GM18499 (cell line): ENCODE measurements around the gene STUB1.
"Not testable (repeated sequence)": the region's sequence is repeated elsewhere in the genome, so short reads cannot be mapped to it uniquely, and the experiment has no call there.

Source experiments
- ATAC-seq: cut with Tn5 transposase; IDR thresholded peaks from one replicate; pipeline ENCODE4 v1.9.1; 2021; ENCODE audit warnings: moderate number of reproducible peaks; ENCODE audit not compliant: insufficient read depth, unreplicated experiment

STUB1 gene

DNA sequence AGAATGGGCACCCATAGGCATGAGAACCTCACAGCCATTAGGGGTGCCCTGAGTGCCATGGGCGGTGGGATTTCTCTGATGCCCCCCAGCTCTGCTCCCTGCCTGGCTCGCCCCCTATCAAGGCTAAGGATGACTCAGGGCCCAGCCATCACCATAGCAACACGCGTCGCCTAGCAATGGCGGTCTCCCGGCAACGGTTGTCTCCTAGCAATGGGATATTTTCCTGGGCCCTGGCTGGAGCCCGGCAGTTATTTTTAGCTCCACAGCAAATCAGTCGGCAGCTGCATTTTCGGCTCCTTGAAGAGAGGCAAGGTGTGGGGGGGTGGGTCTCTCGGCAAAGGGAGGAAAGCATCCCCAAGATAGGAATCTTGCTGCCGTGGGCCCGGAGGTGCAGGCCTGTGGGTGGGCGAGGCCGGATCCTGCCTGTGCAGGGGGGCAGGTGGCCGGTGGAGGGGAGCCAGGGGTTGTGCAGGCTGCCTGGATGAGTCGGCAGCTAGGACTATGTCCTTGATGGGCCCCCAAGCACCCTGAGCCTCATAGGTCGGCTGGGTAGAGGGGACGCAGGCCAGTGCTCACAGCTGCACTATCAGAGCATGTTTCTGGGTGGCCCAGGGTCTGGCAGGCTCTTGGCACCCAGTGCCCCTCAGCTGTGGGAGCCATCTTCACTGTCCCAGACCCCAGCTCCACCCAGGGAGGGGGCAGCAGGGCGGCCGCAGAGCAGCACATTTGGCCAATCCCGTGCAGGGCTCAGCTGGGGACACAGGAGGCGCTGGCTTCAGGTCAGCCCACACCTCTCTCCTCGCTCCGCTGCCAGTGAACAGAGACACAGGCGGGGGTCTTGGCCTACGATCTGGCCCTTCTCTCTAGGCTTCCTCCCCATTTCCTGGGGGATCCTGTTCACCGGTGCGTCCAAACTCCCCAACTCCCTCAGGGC lies 29.6 kb downstream of the STUB1 start:
- no peak for ATAC-seq

- ATAC-seq: no peak
Measured at GRCh38 chr16:710500-711075, 30.4 kb downstream of the STUB1 start.

- no peak for ATAC-seq
Measured at GRCh38 chr16:711084-711483, 30.9 kb downstream of the STUB1 start.

GRCh38 chr16:711548-712320 lies 31.5 kb downstream of the STUB1 start:
- ATAC-seq: no peak

GRCh38 chr16:712740-713250 lies 32.6 kb downstream of the STUB1 start:
- ATAC-seq: not testable (repeated sequence)

- ATAC-seq: no peak
Measured at GRCh38 chr16:714079-714478, 33.9 kb downstream of the STUB1 start.

GRCh38 chr16:714558-715476 lies 34.6 kb downstream of the STUB1 start, which contains the start of gene METRN:
Gene METRN (plus strand): TSS chr16:715118. CDS start chr16:715290, 172 bp downstream.
- ATAC-seq: no peak

DNA sequence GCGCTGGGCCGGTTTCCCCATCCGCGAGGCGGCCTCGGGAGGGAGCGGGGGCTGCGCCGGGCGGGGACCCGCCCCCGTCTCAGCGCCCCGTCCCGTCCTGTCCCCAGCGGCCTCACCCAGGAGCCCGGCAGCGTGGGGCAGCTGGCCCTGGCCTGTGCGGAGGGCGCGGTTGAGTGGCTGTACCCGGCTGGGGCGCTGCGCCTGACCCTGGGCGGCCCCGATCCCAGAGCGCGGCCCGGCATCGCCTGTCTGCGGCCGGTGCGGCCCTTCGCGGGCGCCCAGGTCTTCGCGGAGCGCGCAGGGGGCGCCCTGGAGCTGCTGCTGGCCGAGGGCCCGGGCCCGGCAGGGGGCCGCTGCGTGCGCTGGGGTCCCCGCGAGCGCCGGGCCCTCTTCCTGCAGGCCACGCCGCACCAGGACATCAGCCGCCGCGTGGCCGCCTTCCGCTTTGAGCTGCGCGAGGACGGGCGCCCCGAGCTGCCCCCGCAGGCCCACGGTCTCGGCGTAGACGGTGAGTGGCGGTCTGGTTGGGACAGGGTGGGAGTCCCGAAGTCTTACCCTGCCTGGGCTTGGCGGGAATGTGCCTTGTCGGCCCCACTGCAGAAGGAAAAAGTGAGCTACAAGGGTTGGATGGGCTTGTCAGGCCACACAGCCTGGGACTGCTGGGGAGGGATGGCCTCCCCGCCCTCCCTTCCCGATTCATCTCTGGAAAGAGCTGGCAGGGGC lies 35.4 kb downstream of the STUB1 start:
- ATAC-seq: no peak

GRCh38 chr16:716200-716568 lies 36.0 kb downstream of the STUB1 start:
- ATAC-seq: no peak

DNA sequence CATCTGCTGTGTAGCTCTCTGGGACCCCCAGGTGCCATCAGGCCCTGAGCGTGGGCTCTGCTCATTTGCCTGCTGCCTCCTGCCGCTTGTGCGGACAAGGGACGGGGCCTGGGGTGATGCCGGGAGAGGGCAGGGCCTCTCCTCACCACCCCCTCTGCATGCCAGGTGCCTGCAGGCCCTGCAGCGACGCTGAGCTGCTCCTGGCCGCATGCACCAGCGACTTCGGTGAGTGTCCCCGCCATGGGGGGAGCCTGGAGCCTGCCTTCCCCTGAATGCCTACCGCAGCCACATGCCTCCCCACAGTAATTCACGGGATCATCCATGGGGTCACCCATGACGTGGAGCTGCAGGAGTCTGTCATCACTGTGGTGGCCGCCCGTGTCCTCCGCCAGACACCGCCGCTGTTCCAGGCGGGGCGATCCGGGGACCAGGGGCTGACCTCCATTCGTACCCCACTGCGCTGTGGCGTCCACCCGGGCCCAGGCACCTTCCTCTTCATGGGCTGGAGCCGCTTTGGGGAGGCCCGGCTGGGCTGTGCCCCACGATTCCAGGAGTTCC lies 36.6 kb downstream of the STUB1 start:
- no peak for ATAC-seq

GRCh38 chr16:717450-718245 lies 37.4 kb downstream of the STUB1 start:
- ATAC-seq: no peak

- no peak for ATAC-seq
Measured at GRCh38 chr16:718389-718788, 38.2 kb downstream of the STUB1 start.

- no peak for ATAC-seq
Measured at GRCh38 chr16:718922-719321, 38.7 kb downstream of the STUB1 start.

- ATAC-seq: no peak
Measured at GRCh38 chr16:719815-720446, 39.7 kb downstream of the STUB1 start.

DNA sequence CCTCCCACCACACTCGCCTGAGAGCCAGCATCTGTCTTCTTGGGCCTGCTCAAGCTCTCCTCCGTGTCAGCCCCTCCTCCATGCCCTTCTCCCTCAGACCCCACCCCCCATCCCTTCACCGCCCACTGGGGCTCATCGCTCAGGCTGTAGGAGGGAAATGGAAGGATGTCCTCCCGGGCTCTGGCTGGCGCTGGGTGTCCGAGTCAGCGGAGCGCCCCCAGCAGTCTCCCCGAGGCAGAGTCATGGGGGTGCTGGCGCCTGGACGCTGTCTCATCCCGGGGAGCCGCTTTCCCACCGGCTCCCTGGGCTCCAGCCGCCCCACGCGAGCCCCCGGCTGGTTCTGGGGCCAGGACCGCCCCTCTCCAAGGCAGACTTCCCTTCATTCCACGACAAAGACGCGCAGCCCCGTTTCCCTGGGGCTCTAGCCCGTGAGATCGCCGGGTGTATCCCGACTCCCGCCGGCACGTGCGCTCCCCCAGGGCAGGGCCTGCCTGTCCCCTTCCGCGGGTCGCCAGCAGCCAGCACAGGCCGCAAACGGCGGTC lies 40.3 kb downstream of the STUB1 start:
- no peak for ATAC-seq

DNA sequence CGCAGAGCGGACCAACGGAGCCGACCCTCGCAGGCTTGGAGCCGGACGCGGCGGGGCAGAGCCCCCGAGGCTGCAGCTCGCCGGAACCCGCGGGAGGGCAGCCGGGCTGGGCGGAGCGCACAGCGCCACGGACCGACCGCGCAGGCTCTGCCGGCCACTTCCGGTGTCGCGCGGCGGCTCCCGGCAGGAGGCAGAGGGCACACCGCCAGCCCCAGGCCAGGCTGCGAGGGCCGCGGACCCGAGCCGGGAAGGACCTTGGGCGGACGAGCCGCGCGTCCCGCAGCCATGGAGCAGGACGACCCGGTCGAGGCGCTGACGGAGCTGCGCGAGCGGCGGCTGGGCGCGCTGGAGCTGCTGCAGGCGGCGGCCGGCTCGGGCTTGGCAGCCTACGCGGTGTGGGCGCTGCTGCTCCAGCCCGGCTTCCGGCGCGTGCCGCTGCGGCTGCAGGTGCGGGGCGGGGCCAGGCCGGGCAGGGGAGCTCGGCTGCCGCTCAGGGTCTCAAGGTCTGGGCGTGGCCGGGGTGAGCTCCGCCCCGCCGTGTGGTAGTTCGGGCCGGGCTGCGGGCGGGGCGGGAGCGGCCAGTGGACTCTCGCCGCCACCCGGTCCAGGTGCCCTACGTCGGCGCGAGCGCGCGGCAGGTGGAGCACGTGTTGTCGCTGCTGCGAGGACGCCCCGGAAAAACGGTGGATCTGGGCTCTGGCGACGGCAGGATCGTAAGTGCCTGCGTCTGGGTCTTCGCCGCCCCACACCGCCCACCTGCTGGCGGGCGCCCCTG lies 41.0 kb downstream of the STUB1 start, which contains the start of gene ANTKMT:
Gene ANTKMT, plus strand, starts transcription at position 157 of the 775 bp plus-strand sequence. Its CDS starts 129 bp downstream, at position 286.
- no peak for ATAC-seq
